Pancreas (tissue), 10 donors: ENCODE data around the gene PPP2R2B. TPM values are rescaled to one million over a fixed set of nuclear protein-coding genes. Genes with fewer than 3 reads are reported as not detected.
A peak's percentile ranks its signal among the peaks of the same experiment; 100 is the strongest.

Experiments used
- ATAC-seq, 4 donors: fragments of 200-7000 bp; cut with Tn5 transposase; one replicate each; pipeline versions ENCODE4 v1.8.0 to v1.9.1; 2020; ENCODE audit warnings: mild to moderate bottlenecking in 4 of 4, moderate library complexity in 4 of 4
- DNase-seq, 6 donors: peaks; one replicate each; pipeline ENCODE4 v3.0.0-alpha.2; 2020
- FAIRE-seq: peaks from 2 replicates; lab custom pipeline; 2012; peaks lifted over from hg19 to GRCh38; lab: Jason Lieb, UNC
- H3K27ac ChIP-seq, 4 donors: fragments of 200-600 bp; sonication (generic); 1 replicate in 3 of 4; 2 replicates in 1 of 4; pipeline versions ENCODE4 v1.5.0 to v1.8.0; 2020
- H3K27me3 ChIP-seq, 4 donors: fragments of 200-600 bp; one replicate each; pipeline ENCODE4 v1.8.0; 2021
- H3K36me3 ChIP-seq, 3 donors: fragments of 200-600 bp; sonication (generic) in 1 of 3; one replicate each; pipeline versions ENCODE4 v1.5.0 to v1.8.0; 2020 to 2021
- H3K4me1 ChIP-seq, 3 donors: fragments of 200-600 bp; one replicate each; pipeline ENCODE4 v1.8.0; 2021
- H3K4me3 ChIP-seq, 4 donors: fragments of 200-600 bp; sonication (generic) in 2 of 4; one replicate each; pipeline versions ENCODE4 v1.5.0 to v1.8.0; 2020 to 2021
- H3K9me3 ChIP-seq, 4 donors: fragments of 200-600 bp; one replicate each; pipeline ENCODE4 v1.8.0; 2021
- CTCF ChIP-seq, 4 donors: fragments of 200-600 bp; sonication (generic) in 3 of 4; IDR thresholded peaks; one replicate each; pipeline versions ENCODE4 v1.5.0 to v1.8.0; 2021; ENCODE audit warnings: antibody characterized with exemption in 4 of 4
- WGBS, 2 donors: extraction: QIAGEN DNeasy Blood & Tissue Kit; methylation state at CpG; one replicate each; pipeline ENCODE4 v1.1.7; 2013; 5-methylcytosine and 5-hydroxymethylcytosine counted together
- intact Hi-C, 3 donors: fragments of 100-400 bp; cut with DNase I; formaldehyde crosslinking; loops; one replicate each; pipeline versions ENCODE4 v1.11.1 to v1.14.2; 2022
- polyA plus RNA-seq, 2 donors: library from polyadenylated mRNA; stranded (reverse); fragments of 200-250 nt; gene quantifications; one replicate each; pipeline ENCODE4 v1.2.3, GENCODE V29; 2013
- total RNA-seq, 6 donors: library from RNA; stranded (reverse); fragmentation: NEBNext Ultra II Directional in 4 of 6; extraction: Animal tissue kit (Norgen Biotek cat#: 25700) in 4 of 6; gene quantifications; one replicate each; pipeline versions ENCODE4 v1.2.1 to v1.2.4, GENCODE V29; 2021 to 2023
- donor health status: healthy with polysubstance abuse.
- donor health status: DM: no; HTN: no; CAD: no; lungs with moderate emphysema.
- donor health status: DM: no; HTN: no; CAD: no.
- donor health status: control.
- donor health status: control.
- donor health status: Bipolar disorder and iron deficiency.
- donor health status: DM: yes; HTN: yes; CAD: no.
- donor health status: DM: no; HTN: no; CAD: no.
- donor health status: DM: no; HTN: no; CAD: no.
- donor health status: DM: yes; HTN: yes; CAD: no.

The PPP2R2B gene
- total and polyA plus RNA-seq, 8 donors: 0.51 to 3.5 (median 0.81) TPM

DNA sequence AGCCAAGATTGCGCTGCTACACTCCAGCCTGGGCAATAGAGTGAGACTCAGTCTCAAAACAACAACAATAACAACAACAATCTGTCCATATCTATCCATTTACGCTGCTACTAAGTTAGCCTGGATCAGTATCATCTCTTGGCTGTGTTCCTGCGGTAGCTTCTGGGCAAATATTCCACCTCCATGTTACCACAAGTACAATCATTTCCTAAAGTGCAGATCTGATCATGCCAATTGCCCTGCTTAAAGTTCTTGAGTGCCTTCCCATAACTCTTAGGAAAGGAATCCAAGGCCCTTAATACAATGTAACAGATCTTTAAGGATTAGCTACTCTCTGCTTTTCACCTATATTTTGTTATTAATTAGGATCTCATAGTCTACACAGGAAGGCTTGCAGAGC, 15.4 kb upstream of the PPP2R2B start:
- DNase-seq (no peak), FAIRE-seq (no peak), ATAC-seq (no peak)
- Histone ChIP-seq H3K4me3 (no peak overlapping the region), H3K36me3 (no peaks in the 10 kb centered on the region), H3K9me3 (no peaks in the 10 kb centered on the region), H3K27ac (no peak overlapping the region), H3K27me3 (no peaks in the 10 kb centered on the region), H3K4me1 (no peaks in the 10 kb centered on the region)
- 91 to 98% methylated on average over 3 of the region's 3 CpGs for WGBS, 2 donors
- no peak for TF ChIP-seq CTCF (IDR thresholded peaks at IDR 0.05)
- intact Hi-C loops: no loop called here

DNA sequence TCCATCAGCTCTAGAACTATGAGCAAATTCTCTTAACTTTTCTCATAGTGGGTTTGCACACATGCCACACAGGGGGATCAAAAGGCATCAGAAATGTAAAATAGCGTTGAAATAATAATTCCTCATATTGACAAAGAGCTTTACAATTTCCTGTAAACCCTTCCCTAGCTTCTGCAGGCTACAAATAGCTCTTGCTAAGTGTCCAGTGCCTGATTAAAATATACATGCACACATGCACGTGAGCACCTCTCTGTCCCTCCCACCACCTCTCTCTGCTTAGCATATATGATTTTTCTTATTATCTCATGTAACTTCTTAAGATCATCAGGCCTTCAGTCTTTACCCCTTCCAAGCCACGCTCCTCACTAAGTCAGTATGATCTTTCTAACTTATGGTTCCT, 13.7 kb upstream of the PPP2R2B start:
- TF ChIP-seq CTCF (IDR thresholded peaks at IDR 0.05): no peak
- no peak overlapping the region for H3K27ac ChIP-seq

DNA sequence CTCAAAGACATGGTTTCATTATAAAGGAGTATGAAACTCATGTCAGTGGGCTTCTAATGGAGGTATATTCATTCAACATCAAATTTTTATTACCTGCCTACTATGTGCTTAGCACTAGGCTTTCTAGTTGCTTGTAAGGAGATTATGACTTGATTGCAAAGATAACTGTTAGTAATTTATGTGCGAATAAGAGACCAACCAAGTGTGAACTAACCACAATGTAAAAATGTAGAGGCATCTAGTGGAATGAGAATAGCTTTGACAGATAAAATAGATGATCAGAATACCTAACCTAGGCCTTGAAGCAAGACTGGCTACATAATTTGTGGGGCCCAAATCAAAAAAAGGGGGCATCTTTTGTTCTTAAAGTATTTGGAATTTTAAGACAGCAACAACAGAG, 13.0 kb upstream of the PPP2R2B start:
- WGBS, 2 donors: 94 to 95% methylated on average over 1 of the region's 1 CpG
- no peaks in the 10 kb centered on the region for H3K27me3 ChIP-seq

More for the DNA sequence above, 13.7 kb upstream of the PPP2R2B start:
- no peak for FAIRE-seq
- intact Hi-C loops: no loop called here
- Histone ChIP-seq H3K36me3 (no peaks in the 10 kb centered on the region), H3K4me1 (no peaks in the 10 kb centered on the region), H3K4me3 (no peak overlapping the region), H3K9me3 (no peaks in the 10 kb centered on the region), H3K27me3 (no peaks in the 10 kb centered on the region)
- no peak for DNase-seq
- WGBS, 2 donors: 77 to 78% methylated on average over 3 of the region's 3 CpGs
- ATAC-seq: no peak

GRCh38 chr5:146890731-146891440, 12.3 kb upstream of the PPP2R2B start:
- intact Hi-C loops: no loop called here
- ATAC-seq (peak in 1 of 4 donors; percentile 20), DNase-seq (no peak), FAIRE-seq (no peak)
- Histone ChIP-seq H3K27me3 (no peaks in the 10 kb centered on the region), H3K36me3 (no peaks in the 10 kb centered on the region), H3K4me1 (no peaks in the 10 kb centered on the region), H3K27ac (no peak overlapping the region), H3K9me3 (no peaks in the 10 kb centered on the region), H3K4me3 (no peak overlapping the region)
- WGBS, 2 donors: 40 to 42% methylated on average over 1 of the region's 1 CpG
- no peak for TF ChIP-seq CTCF (IDR thresholded peaks at IDR 0.05)

More for the DNA sequence above, 13.0 kb upstream of the PPP2R2B start:
- H3K4me1 ChIP-seq: no peaks in the 10 kb centered on the region
- no peak for DNase-seq
- no peaks in the 10 kb centered on the region for H3K36me3 ChIP-seq
- no peak for FAIRE-seq
- no peak for TF ChIP-seq CTCF (IDR thresholded peaks at IDR 0.05)
- H3K27ac ChIP-seq: no peak overlapping the region
- no peak for ATAC-seq
- H3K4me3 ChIP-seq: no peak overlapping the region
- H3K9me3 ChIP-seq: no peaks in the 10 kb centered on the region
- intact Hi-C loops: no loop called here

GRCh38 chr5:146890066-146890465, 11.5 kb upstream of the PPP2R2B start:
- WGBS, 2 donors: 84 to 93% methylated on average over 2 of the region's 2 CpGs
- DNase-seq: no peak
- H3K27ac ChIP-seq: no peak overlapping the region
- no peaks in the 10 kb centered on the region for H3K4me1 ChIP-seq
- no peaks in the 10 kb centered on the region for H3K36me3 ChIP-seq
- no peak for TF ChIP-seq CTCF (IDR thresholded peaks at IDR 0.05)
- intact Hi-C loops: no loop called here
- ATAC-seq: no peak
- no peak overlapping the region for H3K4me3 ChIP-seq
- FAIRE-seq: no peak
- H3K27me3 ChIP-seq: no peaks in the 10 kb centered on the region
- H3K9me3 ChIP-seq: no peaks in the 10 kb centered on the region
